ENCODE measurements around the gene KIF17. TPM values are rescaled to one million over a fixed set of nuclear protein-coding genes. Genes with fewer than 3 reads are reported as not detected.

The KIF17 gene
- total and polyA plus RNA-seq, 2 of the 8 experiments (the other 6 are each of a cell fraction or from before 2014, with no cell fraction given) = 6.9 to 10.4 TPM

GRCh38 chr1:20704390-20705202 is 13.2 kb downstream of the KIF17 start (continued):
- TF ChIP-seq HDAC2 (IDR thresholded peaks at IDR 0.05; ENCODE audit: borderline replicate concordance in 1 of 2, low read depth in 2 of 2, low read length in 2 of 2) (no peak), CBX8 (IDR thresholded peaks at IDR 0.05; ENCODE audit: borderline replicate concordance, low read depth, low read length) (no peak), POU5F1 (IDR thresholded peaks at IDR 0.05; ENCODE audit: low read depth, low read length) (no peak), SP1 (IDR thresholded peaks at IDR 0.05; ENCODE audit: low read depth, low read length) (no peak), CREB1 (IDR thresholded peaks at IDR 0.05) (no peak), MAFK (IDR thresholded peaks at IDR 0.05; ENCODE audit: low read depth, low read length) (no peak), RBBP5 (IDR thresholded peaks at IDR 0.05; ENCODE audit: borderline replicate concordance, low read depth, low read length) (no peak)
